Esophagus muscularis mucosa (tissue), 4 donors: ENCODE measurements around the gene ST6GALNAC3. TPM values are rescaled to one million over a fixed set of nuclear protein-coding genes. Genes with fewer than 3 reads are reported as not detected.

Source experiments
- DNase-seq: peaks from one replicate; pipeline ENCODE4 v3.0.0-alpha.2; 2017; ENCODE audit errors: extremely low spot score
- H3K27ac ChIP-seq, 4 donors: fragments of 200-600 bp; sonication (generic); replicated peaks in 1 of 4; 1 replicate in 3 of 4; 2 replicates in 1 of 4; pipeline ENCODE4 v1.5.1; 2016 to 2019; ENCODE audit warnings: mild to moderate bottlenecking in 1 of 4
- H3K27me3 ChIP-seq, 4 donors: fragments of 200-600 bp; sonication (generic); one replicate each; pipeline versions ENCODE4 v1.5.1 to v1.6.0; 2016 to 2019
- H3K36me3 ChIP-seq, 4 donors: fragments of 200-600 bp; sonication (generic); one replicate each; pipeline ENCODE4 v1.5.1; 2016 to 2019
- H3K4me1 ChIP-seq, 4 donors: fragments of 200-600 bp; sonication (generic); one replicate each; pipeline ENCODE4 v1.5.1; 2016 to 2019
- H3K4me3 ChIP-seq, 4 donors: fragments of 200-600 bp; sonication (generic); 1 replicate in 2 of 4; 2 replicates in 2 of 4; pipeline ENCODE4 v1.5.1; 2016 to 2019; ENCODE audit warnings: mild to moderate bottlenecking in 4 of 4, moderate library complexity in 1 of 4
- H3K9me3 ChIP-seq, 4 donors: fragments of 200-600 bp; sonication (generic); 1 replicate in 3 of 4; 2 replicates in 1 of 4; pipeline ENCODE4 v1.5.1; 2016 to 2019
- EP300 ChIP-seq: sonication (generic); formaldehyde crosslinking; IDR thresholded peaks from one replicate; pipeline ENCODE4 v1.6.1; 2017; ENCODE audit warnings: antibody characterized with exemption
- POLR2A ChIP-seq: fragments of 450-650 bp; IDR thresholded peaks from one replicate; pipeline ENCODE4 v1.6.1; 2017; ENCODE audit warnings: antibody characterized with exemption, moderate library complexity, mild to moderate bottlenecking, low read depth
- POLR2AphosphoS5 ChIP-seq, 2 donors: sonication (generic); formaldehyde crosslinking; IDR thresholded peaks; one replicate each; pipeline ENCODE4 v1.6.1; 2017; ENCODE audit warnings: antibody characterized with exemption in 2 of 2
- WGBS: methylation state at CpG from one replicate; pipeline ENCODE4 v1.1.5; 2018; 5-methylcytosine and 5-hydroxymethylcytosine counted together
- intact Hi-C: fragments of 100-400 bp; cut with DNase I; formaldehyde crosslinking; loops from one replicate; pipeline ENCODE4 v1.15.1; 2023
- total RNA-seq, 4 donors: library from RNA; depleted of rRNA; stranded (reverse); fragments of >200 nt; gene quantifications; one replicate each; pipeline versions ENCODE4 v1.1.0 to v1.2.1, GENCODE V29; 2016
- TF ChIP-seq, protein P1 (sequence below), 3 experiments: fragments of 200-600 bp in 2 of 3; fragments of 450-650 bp in 1 of 3; sonication (generic) in 2 of 3; IDR thresholded peaks; one replicate each; pipeline ENCODE4 v1.5.1; 2017 to 2019; ENCODE audit warnings: antibody characterized with exemption in 3 of 3, mild to moderate bottlenecking in 2 of 3, moderate library complexity in 1 of 3

Gene ST6GALNAC3
- total RNA-seq, 4 donors from 2014 or later = 2.1 to 6.8 (median 4.8) TPM

DNA sequence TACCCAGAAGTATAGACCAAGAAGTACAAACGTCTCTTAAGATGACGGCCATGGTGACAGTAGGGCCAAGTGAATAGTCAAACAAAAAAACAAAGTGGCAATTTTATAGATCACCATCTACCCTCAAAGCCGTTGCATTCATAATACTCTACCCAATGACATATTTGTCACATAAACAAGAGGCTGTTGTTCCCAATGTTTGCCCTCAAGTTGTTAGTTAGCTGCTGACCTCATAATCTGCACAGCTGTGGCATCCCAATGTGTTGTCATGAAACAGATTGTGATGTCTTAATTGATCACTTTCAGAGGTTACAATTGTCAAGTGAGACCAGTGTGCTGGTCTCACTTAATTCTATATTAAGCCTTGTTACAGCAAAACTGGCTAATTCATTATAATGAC is 333.8 kb downstream of the ST6GALNAC3 start:
- H3K9me3 ChIP-seq = no peaks in the 10 kb centered on the region

DNA sequence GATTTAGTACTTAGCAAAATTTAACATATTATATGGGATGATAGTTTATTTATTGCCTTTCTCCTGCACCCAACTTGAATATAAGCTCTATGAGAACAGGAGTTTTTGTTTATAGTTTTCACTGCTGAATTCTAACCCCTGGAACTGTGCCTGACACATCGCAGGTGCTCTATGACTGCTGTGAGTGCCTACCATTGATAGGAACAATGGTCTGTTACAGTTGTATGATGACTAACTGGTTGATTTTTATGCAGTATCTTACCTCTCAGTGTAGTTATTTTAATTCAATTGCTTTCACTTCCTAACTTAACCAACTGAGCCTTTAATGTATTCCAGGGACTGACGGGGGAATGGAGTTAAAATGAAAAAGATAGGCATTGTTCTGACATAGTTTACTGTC is 336.0 kb downstream of the ST6GALNAC3 start:
- 73% methylated on average over 2 of the region's 2 CpGs for WGBS
- Histone ChIP-seq H3K4me3 (no peak overlapping the region), H3K4me1 (no peaks in the 10 kb centered on the region), H3K27ac (no peak overlapping the region), H3K27me3 (no peaks in the 10 kb centered on the region), H3K36me3 (no peaks in the 10 kb centered on the region), H3K9me3 (no peaks in the 10 kb centered on the region)
- intact Hi-C loops = no loop called here
- no peak for TF ChIP-seq EP300
- TF ChIP-seq, protein P1, sequence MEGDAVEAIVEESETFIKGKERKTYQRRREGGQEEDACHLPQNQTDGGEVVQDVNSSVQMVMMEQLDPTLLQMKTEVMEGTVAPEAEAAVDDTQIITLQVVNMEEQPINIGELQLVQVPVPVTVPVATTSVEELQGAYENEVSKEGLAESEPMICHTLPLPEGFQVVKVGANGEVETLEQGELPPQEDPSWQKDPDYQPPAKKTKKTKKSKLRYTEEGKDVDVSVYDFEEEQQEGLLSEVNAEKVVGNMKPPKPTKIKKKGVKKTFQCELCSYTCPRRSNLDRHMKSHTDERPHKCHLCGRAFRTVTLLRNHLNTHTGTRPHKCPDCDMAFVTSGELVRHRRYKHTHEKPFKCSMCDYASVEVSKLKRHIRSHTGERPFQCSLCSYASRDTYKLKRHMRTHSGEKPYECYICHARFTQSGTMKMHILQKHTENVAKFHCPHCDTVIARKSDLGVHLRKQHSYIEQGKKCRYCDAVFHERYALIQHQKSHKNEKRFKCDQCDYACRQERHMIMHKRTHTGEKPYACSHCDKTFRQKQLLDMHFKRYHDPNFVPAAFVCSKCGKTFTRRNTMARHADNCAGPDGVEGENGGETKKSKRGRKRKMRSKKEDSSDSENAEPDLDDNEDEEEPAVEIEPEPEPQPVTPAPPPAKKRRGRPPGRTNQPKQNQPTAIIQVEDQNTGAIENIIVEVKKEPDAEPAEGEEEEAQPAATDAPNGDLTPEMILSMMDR (IDR thresholded peaks at IDR 0.05) = no peak
- no peak for TF ChIP-seq POLR2A
- TF ChIP-seq POLR2AphosphoS5 (IDR thresholded peaks at IDR 0.05) = no peak
- DNase-seq = no peak

More for the DNA sequence above, 333.8 kb downstream of the ST6GALNAC3 start:
- H3K27me3 ChIP-seq = no peaks in the 10 kb centered on the region
- H3K4me3 ChIP-seq = no peak overlapping the region
- no peak for DNase-seq
- TF ChIP-seq, protein P1 (IDR thresholded peaks at IDR 0.05) = no peak
- no peak for TF ChIP-seq POLR2A
- no peak for TF ChIP-seq EP300
- TF ChIP-seq POLR2AphosphoS5 (IDR thresholded peaks at IDR 0.05) = no peak
- no peak overlapping the region for H3K27ac ChIP-seq
- intact Hi-C loops = no loop called here
- 85% methylated on average over 3 of the region's 3 CpGs for WGBS
- no peaks in the 10 kb centered on the region for H3K4me1 ChIP-seq
- H3K36me3 ChIP-seq = no peaks in the 10 kb centered on the region

DNA sequence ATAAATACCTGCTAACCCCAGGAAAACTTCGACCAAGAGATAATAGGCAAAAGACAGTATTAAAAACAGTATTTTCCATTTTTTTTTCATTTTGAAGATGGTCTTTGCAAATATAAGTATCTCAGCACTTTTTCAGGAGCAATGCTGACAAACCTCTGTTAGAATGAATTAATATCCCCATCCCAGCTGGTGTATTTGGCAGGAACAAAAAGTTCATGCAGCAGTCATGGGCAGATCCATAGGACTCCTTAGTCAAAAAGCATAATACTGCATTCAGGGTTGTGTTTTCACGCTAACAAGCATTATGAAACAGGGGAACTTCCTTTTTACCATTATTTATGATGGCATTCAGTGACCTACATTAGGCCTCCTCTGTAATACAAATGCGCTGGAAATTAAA is 344.0 kb downstream of the ST6GALNAC3 start:
- Histone ChIP-seq H3K27me3 (no peaks in the 10 kb centered on the region), H3K27ac (no peak overlapping the region), H3K9me3 (no peaks in the 10 kb centered on the region), H3K4me1 (no peaks in the 10 kb centered on the region), H3K4me3 (no peak overlapping the region), H3K36me3 (no peaks in the 10 kb centered on the region)
- no peak for DNase-seq
- intact Hi-C loops = no loop called here
- WGBS = 81% methylated on average over 3 of the region's 3 CpGs
- TF ChIP-seq EP300 (no peak), POLR2A (no peak), POLR2AphosphoS5 (IDR thresholded peaks at IDR 0.05) (no peak)
- TF ChIP-seq, protein P1 (IDR thresholded peaks at IDR 0.05) = no peak

DNA sequence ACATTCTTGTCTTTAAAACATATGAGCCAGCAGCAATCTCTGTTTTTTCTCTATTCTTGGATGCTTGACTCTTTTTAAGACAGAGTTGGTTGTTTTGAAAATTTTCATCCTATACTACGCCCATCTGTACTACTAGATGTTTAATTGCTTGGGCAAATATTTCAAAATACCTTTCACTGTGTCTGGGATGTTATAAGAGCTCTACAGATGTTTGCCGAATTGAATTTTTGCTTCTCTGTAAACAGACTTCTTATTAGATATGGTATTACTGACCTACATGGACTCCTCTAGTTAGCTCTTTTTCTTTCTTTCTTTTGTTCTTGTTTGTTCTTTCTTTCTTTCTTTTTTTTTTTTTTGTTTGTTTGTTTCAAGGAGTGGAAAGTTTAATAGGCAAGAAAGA is 345.1 kb downstream of the ST6GALNAC3 start:
- intact Hi-C loops = no loop called here
- TF ChIP-seq EP300 = no peak
- no peak for TF ChIP-seq POLR2A
- TF ChIP-seq POLR2AphosphoS5 (IDR thresholded peaks at IDR 0.05) = no peak
- TF ChIP-seq, protein P1 (IDR thresholded peaks at IDR 0.05) = no peak
- 88% methylated on average over 2 of the region's 2 CpGs for WGBS

More for the DNA sequence above, 345.1 kb downstream of the ST6GALNAC3 start:
- Histone ChIP-seq H3K9me3 (no peaks in the 10 kb centered on the region), H3K27me3 (no peaks in the 10 kb centered on the region), H3K27ac (no peak overlapping the region), H3K4me3 (no peak overlapping the region), H3K4me1 (no peaks in the 10 kb centered on the region), H3K36me3 (no peaks in the 10 kb centered on the region)
- DNase-seq = no peak
